Liver (tissue), 9 donors: Measurements from ENCODE around the gene TMEM129. TPM values are rescaled to one million over a fixed set of nuclear protein-coding genes. Genes with fewer than 3 reads are reported as not detected.

Source experiments
- DNase-seq: peaks from one replicate; pipeline ENCODE4 v3.0.0-alpha.2; 2017; ENCODE audit warnings: low spot score
- H3K27ac ChIP-seq, 2 donors: one replicate each; pipeline ENCODE4 v1.7.0; 2013; ENCODE audit warnings: inconsistent platforms in 2 of 2, low read length in 2 of 2, control low read depth in 1 of 2, low read depth in 1 of 2, mild to moderate bottlenecking in 1 of 2
- H3K27me3 ChIP-seq, 4 donors: one replicate each; pipeline versions ENCODE4 v1.6.1 to v1.7.0; 2013; ENCODE audit warnings: low read length in 3 of 4, inconsistent platforms in 1 of 4, mild to moderate bottlenecking in 1 of 4, moderate library complexity in 1 of 4; ENCODE audit not compliant: control insufficient read depth in 4 of 4, insufficient read depth in 4 of 4
- H3K36me3 ChIP-seq, 4 donors: one replicate each; pipeline versions ENCODE4 v1.6.1 to v1.7.0; 2013; ENCODE audit warnings: low read length in 3 of 4, mild to moderate bottlenecking in 3 of 4, low read depth in 1 of 4, moderate library complexity in 1 of 4; ENCODE audit not compliant: control insufficient read depth in 4 of 4, insufficient read depth in 3 of 4
- H3K4me1 ChIP-seq, 4 donors: one replicate each; pipeline versions ENCODE4 v1.6.1 to v1.7.0; 2013; ENCODE audit warnings: low read length in 3 of 4, mild to moderate bottlenecking in 3 of 4, moderate library complexity in 1 of 4; ENCODE audit not compliant: control insufficient read depth in 4 of 4, insufficient read depth in 4 of 4
- H3K4me3 ChIP-seq, 3 donors: one replicate each; pipeline versions ENCODE4 v1.6.1 to v1.7.0; 2013; ENCODE audit warnings: low read length in 3 of 3, control low read depth in 1 of 3, low read depth in 1 of 3, mild to moderate bottlenecking in 1 of 3
- H3K9ac ChIP-seq, 2 donors: one replicate each; pipeline ENCODE4 v1.7.0; 2013; ENCODE audit warnings: low read length in 2 of 2, mild to moderate bottlenecking in 2 of 2, moderate library complexity in 2 of 2, control low read depth in 1 of 2, low read depth in 1 of 2
- H3K9me3 ChIP-seq, 4 donors: one replicate each; pipeline versions ENCODE4 v1.6.1 to v1.7.0; 2013; ENCODE audit warnings: low read length in 3 of 4; ENCODE audit not compliant: control insufficient read depth in 4 of 4
- EGR1 ChIP-seq, 2 donors: IDR thresholded peaks; 2 replicates each; pipeline ENCODE4 v1.6.1; 2016 to 2018; ENCODE audit warnings: antibody characterized with exemption in 2 of 2, low read depth in 2 of 2
- FOXA1 ChIP-seq: IDR thresholded peaks from 2 replicates; pipeline ENCODE4 v1.6.1; 2016; ENCODE audit warnings: antibody characterized with exemption
- GABPA ChIP-seq, 2 donors: IDR thresholded peaks in 1 of 2; conservative IDR thresholded peaks in 1 of 2; 2 replicates each; pipeline ENCODE4 v1.6.1; 2016; ENCODE audit warnings: antibody characterized with exemption in 2 of 2, mild to moderate bottlenecking in 1 of 2, moderate library complexity in 1 of 2
- HNF4A ChIP-seq, 2 donors: conservative IDR thresholded peaks; 2 replicates each; pipeline ENCODE4 v1.6.1; 2016; ENCODE audit warnings: antibody characterized with exemption in 2 of 2, mild to moderate bottlenecking in 2 of 2
- HNF4G ChIP-seq: IDR thresholded peaks from 2 replicates; pipeline ENCODE4 v1.6.1; 2016; ENCODE audit warnings: antibody characterized with exemption
- JUND ChIP-seq, 2 donors: IDR thresholded peaks; 2 replicates each; pipeline ENCODE4 v1.6.1; 2016; ENCODE audit warnings: antibody characterized with exemption in 2 of 2
- NR2F2 ChIP-seq: IDR thresholded peaks from 2 replicates; pipeline ENCODE4 v1.6.1; 2016; ENCODE audit warnings: antibody characterized with exemption
- RAD21 ChIP-seq, 2 donors: IDR thresholded peaks; 2 replicates each; pipeline ENCODE4 v1.6.1; 2016; ENCODE audit warnings: antibody characterized with exemption in 2 of 2, mild to moderate bottlenecking in 2 of 2
- RXRA ChIP-seq, 2 donors: IDR thresholded peaks; 2 replicates each; pipeline ENCODE4 v1.6.1; 2017 to 2018; ENCODE audit warnings: antibody characterized with exemption in 2 of 2, mild to moderate bottlenecking in 1 of 2
- SP1 ChIP-seq: IDR thresholded peaks from 2 replicates; pipeline ENCODE4 v1.6.1; 2018; ENCODE audit warnings: antibody characterized with exemption, mild to moderate bottlenecking
- TAF1 ChIP-seq: conservative IDR thresholded peaks from 2 replicates; pipeline ENCODE4 v1.6.1; 2016; ENCODE audit warnings: antibody characterized with exemption, mild to moderate bottlenecking
- YY1 ChIP-seq: IDR thresholded peaks from 2 replicates; pipeline ENCODE4 v1.6.1; 2016; ENCODE audit warnings: antibody characterized with exemption, mild to moderate bottlenecking
- WGBS: extraction: QIAGEN DNeasy Blood & Tissue Kit; methylation state at CpG from one replicate; pipeline ENCODE4 v1.1.7; 2013; 5-methylcytosine and 5-hydroxymethylcytosine counted together
- polyA plus RNA-seq, 2 donors: library from polyadenylated mRNA; stranded (reverse) in 1 of 2; unstranded in 1 of 2; fragments of 200-250 nt in 1 of 2; fragments of >200 nt in 1 of 2; fragmentation: Nextera tagmentation in 1 of 2; extraction: Ambion mirVana in 1 of 2; gene quantifications; one replicate each; pipeline versions ENCODE4 v1.2.1 to v1.2.3, GENCODE V29; 2013 to 2015
- total RNA-seq, 2 donors: library from RNA; depleted of rRNA; stranded (reverse); fragments of >200 nt; gene quantifications; one replicate each; pipeline ENCODE4 v1.2.3, GENCODE V29; 2014
- TF ChIP-seq, protein P1 (sequence below): IDR thresholded peaks from 2 replicates; pipeline ENCODE4 v1.6.1; 2016; ENCODE audit warnings: antibody characterized with exemption
- TF ChIP-seq, protein P2 (sequence below): IDR thresholded peaks from 2 replicates; pipeline ENCODE4 v1.6.1; 2016; ENCODE audit warnings: antibody characterized with exemption
- TF ChIP-seq, protein P3 (sequence below): IDR thresholded peaks from 2 replicates; pipeline ENCODE4 v1.6.1; 2016; ENCODE audit warnings: antibody characterized with exemption, mild to moderate bottlenecking
- TF ChIP-seq, protein P4 (sequence below): IDR thresholded peaks from 2 replicates; pipeline ENCODE4 v1.6.1; 2016; ENCODE audit warnings: antibody characterized with exemption
- TF ChIP-seq, protein P5 (sequence below): fragments of 150-350 bp; IDR thresholded peaks from 2 replicates; pipeline ENCODE4 v1.5.1; 2017; ENCODE audit warnings: improper control_type of control experiment, low read depth, low read length; ENCODE audit not compliant: missing input control
- donor health status: healthy.
- donor health status: healthy.
- donor health status: healthy.
- donor health status: healthy.
- donor health status: healthy.

The TMEM129 gene
- total and polyA plus RNA-seq, 4 donors, result 12.2 to 37.0 (median 21.8) TPM

DNA sequence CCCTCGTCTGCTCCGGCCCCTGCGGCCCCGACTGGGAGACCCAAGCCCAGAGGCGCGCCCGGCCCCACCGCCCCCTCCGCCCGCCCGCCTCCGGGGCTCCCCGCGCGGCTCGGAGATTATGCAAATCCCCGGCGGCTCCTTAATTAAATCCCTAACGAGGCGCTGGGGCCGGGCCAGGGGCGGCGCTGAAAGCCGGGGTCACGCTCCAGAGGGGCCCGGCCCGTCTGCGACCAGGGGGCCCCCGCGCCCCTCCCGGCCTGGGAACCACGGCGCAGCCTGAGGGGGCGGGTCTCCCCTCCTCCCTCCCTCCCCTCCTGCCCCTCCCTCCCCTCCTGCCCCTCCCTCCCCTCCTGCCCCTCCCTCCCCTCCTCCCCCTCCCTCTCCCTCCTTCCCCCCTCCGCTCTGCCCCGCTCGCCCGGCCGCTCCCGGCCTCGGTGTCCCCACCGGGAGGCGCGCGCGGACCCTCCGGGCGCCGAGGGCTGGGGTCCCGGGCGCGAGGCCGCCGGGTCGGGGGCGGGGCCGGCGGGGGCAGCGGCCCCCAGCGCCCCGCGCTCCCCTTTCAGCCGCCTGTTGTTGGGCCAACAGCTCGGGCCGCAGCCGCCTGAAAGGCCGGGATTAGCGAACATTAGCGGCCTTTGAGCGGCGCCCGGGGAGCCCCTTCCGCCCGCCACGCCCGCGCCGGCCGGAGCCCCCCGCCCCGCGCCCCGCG is 46.1 kb upstream of the TMEM129 start:
- H3K4me1 ChIP-seq, result peaks cover 0 to 12% (median 5%) of the 10 kb centered on the region in 4 donors
- DNase-seq, result no peak
- no peak overlapping the region for H3K27ac ChIP-seq

More for the DNA sequence above, 46.1 kb upstream of the TMEM129 start:
- Histone ChIP-seq H3K4me3 (peak overlapping the region in 1 of 3 donors; percentile 65), H3K36me3 (no peaks in the 10 kb centered on the region), H3K27me3 (no peaks in the 10 kb centered on the region), H3K9ac (no peak overlapping the region), H3K9me3 (no peaks in the 10 kb centered on the region)
- TF ChIP-seq, protein P1, sequence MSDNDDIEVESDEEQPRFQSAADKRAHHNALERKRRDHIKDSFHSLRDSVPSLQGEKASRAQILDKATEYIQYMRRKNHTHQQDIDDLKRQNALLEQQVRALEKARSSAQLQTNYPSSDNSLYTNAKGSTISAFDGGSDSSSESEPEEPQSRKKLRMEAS, result no peak
- TF ChIP-seq, protein P2, sequence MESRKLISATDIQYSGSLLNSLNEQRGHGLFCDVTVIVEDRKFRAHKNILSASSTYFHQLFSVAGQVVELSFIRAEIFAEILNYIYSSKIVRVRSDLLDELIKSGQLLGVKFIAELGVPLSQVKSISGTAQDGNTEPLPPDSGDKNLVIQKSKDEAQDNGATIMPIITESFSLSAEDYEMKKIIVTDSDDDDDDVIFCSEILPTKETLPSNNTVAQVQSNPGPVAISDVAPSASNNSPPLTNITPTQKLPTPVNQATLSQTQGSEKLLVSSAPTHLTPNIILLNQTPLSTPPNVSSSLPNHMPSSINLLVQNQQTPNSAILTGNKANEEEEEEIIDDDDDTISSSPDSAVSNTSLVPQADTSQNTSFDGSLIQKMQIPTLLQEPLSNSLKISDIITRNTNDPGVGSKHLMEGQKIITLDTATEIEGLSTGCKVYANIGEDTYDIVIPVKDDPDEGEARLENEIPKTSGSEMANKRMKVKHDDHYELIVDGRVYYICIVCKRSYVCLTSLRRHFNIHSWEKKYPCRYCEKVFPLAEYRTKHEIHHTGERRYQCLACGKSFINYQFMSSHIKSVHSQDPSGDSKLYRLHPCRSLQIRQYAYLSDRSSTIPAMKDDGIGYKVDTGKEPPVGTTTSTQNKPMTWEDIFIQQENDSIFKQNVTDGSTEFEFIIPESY, result no peak
- TF ChIP-seq NR2F2, result no peak
- no peak for TF ChIP-seq EGR1 (IDR thresholded peaks at IDR 0.05; ENCODE audit: low read depth in 2 of 2)
- TF ChIP-seq, protein P3, sequence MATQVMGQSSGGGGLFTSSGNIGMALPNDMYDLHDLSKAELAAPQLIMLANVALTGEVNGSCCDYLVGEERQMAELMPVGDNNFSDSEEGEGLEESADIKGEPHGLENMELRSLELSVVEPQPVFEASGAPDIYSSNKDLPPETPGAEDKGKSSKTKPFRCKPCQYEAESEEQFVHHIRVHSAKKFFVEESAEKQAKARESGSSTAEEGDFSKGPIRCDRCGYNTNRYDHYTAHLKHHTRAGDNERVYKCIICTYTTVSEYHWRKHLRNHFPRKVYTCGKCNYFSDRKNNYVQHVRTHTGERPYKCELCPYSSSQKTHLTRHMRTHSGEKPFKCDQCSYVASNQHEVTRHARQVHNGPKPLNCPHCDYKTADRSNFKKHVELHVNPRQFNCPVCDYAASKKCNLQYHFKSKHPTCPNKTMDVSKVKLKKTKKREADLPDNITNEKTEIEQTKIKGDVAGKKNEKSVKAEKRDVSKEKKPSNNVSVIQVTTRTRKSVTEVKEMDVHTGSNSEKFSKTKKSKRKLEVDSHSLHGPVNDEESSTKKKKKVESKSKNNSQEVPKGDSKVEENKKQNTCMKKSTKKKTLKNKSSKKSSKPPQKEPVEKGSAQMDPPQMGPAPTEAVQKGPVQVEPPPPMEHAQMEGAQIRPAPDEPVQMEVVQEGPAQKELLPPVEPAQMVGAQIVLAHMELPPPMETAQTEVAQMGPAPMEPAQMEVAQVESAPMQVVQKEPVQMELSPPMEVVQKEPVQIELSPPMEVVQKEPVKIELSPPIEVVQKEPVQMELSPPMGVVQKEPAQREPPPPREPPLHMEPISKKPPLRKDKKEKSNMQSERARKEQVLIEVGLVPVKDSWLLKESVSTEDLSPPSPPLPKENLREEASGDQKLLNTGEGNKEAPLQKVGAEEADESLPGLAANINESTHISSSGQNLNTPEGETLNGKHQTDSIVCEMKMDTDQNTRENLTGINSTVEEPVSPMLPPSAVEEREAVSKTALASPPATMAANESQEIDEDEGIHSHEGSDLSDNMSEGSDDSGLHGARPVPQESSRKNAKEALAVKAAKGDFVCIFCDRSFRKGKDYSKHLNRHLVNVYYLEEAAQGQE, result no peak
- TF ChIP-seq HNF4A (conservative IDR thresholded peaks at IDR 0.05), result no peak
- TF ChIP-seq, protein P4, sequence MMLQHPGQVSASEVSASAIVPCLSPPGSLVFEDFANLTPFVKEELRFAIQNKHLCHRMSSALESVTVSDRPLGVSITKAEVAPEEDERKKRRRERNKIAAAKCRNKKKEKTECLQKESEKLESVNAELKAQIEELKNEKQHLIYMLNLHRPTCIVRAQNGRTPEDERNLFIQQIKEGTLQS, result no peak
- TF ChIP-seq RXRA (IDR thresholded peaks at IDR 0.05), result no peak
- no peak for TF ChIP-seq FOXA1
- TF ChIP-seq, protein P5, sequence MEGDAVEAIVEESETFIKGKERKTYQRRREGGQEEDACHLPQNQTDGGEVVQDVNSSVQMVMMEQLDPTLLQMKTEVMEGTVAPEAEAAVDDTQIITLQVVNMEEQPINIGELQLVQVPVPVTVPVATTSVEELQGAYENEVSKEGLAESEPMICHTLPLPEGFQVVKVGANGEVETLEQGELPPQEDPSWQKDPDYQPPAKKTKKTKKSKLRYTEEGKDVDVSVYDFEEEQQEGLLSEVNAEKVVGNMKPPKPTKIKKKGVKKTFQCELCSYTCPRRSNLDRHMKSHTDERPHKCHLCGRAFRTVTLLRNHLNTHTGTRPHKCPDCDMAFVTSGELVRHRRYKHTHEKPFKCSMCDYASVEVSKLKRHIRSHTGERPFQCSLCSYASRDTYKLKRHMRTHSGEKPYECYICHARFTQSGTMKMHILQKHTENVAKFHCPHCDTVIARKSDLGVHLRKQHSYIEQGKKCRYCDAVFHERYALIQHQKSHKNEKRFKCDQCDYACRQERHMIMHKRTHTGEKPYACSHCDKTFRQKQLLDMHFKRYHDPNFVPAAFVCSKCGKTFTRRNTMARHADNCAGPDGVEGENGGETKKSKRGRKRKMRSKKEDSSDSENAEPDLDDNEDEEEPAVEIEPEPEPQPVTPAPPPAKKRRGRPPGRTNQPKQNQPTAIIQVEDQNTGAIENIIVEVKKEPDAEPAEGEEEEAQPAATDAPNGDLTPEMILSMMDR, result no peak
- no peak for TF ChIP-seq RAD21 (IDR thresholded peaks at IDR 0.05)
- no peak for TF ChIP-seq SP1
- TF ChIP-seq YY1, result no peak
- no peak for TF ChIP-seq GABPA (IDR thresholded peaks at IDR 0.05 in 1 of 2, conservative IDR thresholded peaks at IDR 0.05 in 1 of 2)
- no peak for TF ChIP-seq HNF4G
- TF ChIP-seq TAF1, result no peak
- TF ChIP-seq JUND (IDR thresholded peaks at IDR 0.05), result no peak
- 5% methylated on average over 83 of the region's 84 CpGs for WGBS
